ENCODE data around the gene THBS2.

GRCh38 chr6:169273511-169273910 is 19.9 kb upstream of the THBS2 start:
- TF ChIP-seq CTCF (IDR thresholded peaks at IDR 0.05), result no peak
- no peak for TF ChIP-seq POLR2A (IDR thresholded peaks at IDR 0.05)
